OCI-LY7 (cell line): ENCODE measurements around the gene FMO4.

ENCODE experiments used
- CTCF ChIP-seq: fragments of 200-600 bp; sonication (generic); conservative IDR thresholded peaks from 2 replicates; pipeline ENCODE4 v1.5.1; 2014; ENCODE audit warnings: mild to moderate bottlenecking, antibody characterized with exemption, low read length, moderate library complexity, mixed read lengths
- EZH2phosphoT487 ChIP-seq: fragments of 200-600 bp; sonication (generic); IDR thresholded peaks from 2 replicates; pipeline ENCODE4 v1.6.1; 2018; ENCODE audit warnings: low read depth, borderline replicate concordance, mild to moderate bottlenecking, mixed run types, antibody characterized with exemption, low read length, moderate library complexity, mixed read lengths

GRCh38 chr1:171389171-171389570 is 75.2 kb downstream of the FMO4 start:
- TF ChIP-seq CTCF (no peak), EZH2phosphoT487 (no peak)
